HG02884 (cell line): ENCODE data around the gene PLD1.
"Not testable (repeated sequence)": the region's sequence is repeated elsewhere in the genome, so short reads cannot be mapped to it uniquely, and the experiment has no call there.

Experiments
- ATAC-seq: cut with Tn5 transposase; IDR thresholded peaks from one replicate; pipeline ENCODE4 v1.9.1; 2021; ENCODE audit warnings: mild to moderate bottlenecking, moderate library complexity; ENCODE audit not compliant: unreplicated experiment

The PLD1 gene

GRCh38 chr3:171809861-171810628 is at the start of gene PLD1:
Gene PLD1 (minus strand): TSS chr3:171810483. CDS start chr3:171738051, 72,432 bp downstream.
- ATAC-seq, result peak; percentile 52

GRCh38 chr3:171858770-171859169 is 48.5 kb upstream of the PLD1 start:
- not testable (repeated sequence) for ATAC-seq

- ATAC-seq, result no peak
Measured at GRCh38 chr3:171854649-171855305, 44.5 kb upstream of the PLD1 start.

GRCh38 chr3:171851660-171852058 is 41.4 kb upstream of the PLD1 start:
- ATAC-seq, result no peak

- ATAC-seq, result no peak
Measured at GRCh38 chr3:171850960-171851659, 40.8 kb upstream of the PLD1 start.

- ATAC-seq, result no peak
Measured at GRCh38 chr3:171850320-171850959, 40.2 kb upstream of the PLD1 start.

GRCh38 chr3:171849617-171850319 is 39.5 kb upstream of the PLD1 start:
- ATAC-seq, result no peak

- ATAC-seq, result no peak
Measured at GRCh38 chr3:171847595-171848259, 37.4 kb upstream of the PLD1 start.

GRCh38 chr3:171847133-171847532 is 36.9 kb upstream of the PLD1 start:
- ATAC-seq, result no peak

- peak; percentile 98 for ATAC-seq
Measured at GRCh38 chr3:171846597-171846996, 36.3 kb upstream of the PLD1 start.

- ATAC-seq, result no peak
Measured at GRCh38 chr3:171845481-171846284, 35.4 kb upstream of the PLD1 start.

GRCh38 chr3:171844873-171845272 is 34.6 kb upstream of the PLD1 start:
- ATAC-seq, result no peak

- no peak for ATAC-seq
Measured at GRCh38 chr3:171842864-171843518, 32.7 kb upstream of the PLD1 start, which contains the start of gene TMEM212. Gene TMEM212 (plus strand): TSS chr3:171843349. CDS start chr3:171843384, 35 bp downstream.

GRCh38 chr3:171841620-171842000 is 31.3 kb upstream of the PLD1 start:
- ATAC-seq, result no peak

GRCh38 chr3:171840811-171841619 is 30.7 kb upstream of the PLD1 start:
- ATAC-seq, result no peak

- no peak for ATAC-seq
Measured at GRCh38 chr3:171840445-171840810, 30.1 kb upstream of the PLD1 start.

- ATAC-seq, result no peak
Measured at GRCh38 chr3:171839270-171839669, 29.0 kb upstream of the PLD1 start.

- ATAC-seq, result no peak
Measured at GRCh38 chr3:171838218-171838720, 28.0 kb upstream of the PLD1 start.
